GM19238 (cell line): ENCODE data around the gene MAGI3.
"Not testable (repeated sequence)": the region's sequence is repeated elsewhere in the genome, so short reads cannot be mapped to it uniquely, and the experiment has no call there.

ENCODE experiments used
- DNase-seq: peaks from one replicate; pipeline ENCODE4 v3.0.0; 2011; ENCODE audit warnings: low spot score; ENCODE audit not compliant: insufficient read length

The MAGI3 gene

DNA sequence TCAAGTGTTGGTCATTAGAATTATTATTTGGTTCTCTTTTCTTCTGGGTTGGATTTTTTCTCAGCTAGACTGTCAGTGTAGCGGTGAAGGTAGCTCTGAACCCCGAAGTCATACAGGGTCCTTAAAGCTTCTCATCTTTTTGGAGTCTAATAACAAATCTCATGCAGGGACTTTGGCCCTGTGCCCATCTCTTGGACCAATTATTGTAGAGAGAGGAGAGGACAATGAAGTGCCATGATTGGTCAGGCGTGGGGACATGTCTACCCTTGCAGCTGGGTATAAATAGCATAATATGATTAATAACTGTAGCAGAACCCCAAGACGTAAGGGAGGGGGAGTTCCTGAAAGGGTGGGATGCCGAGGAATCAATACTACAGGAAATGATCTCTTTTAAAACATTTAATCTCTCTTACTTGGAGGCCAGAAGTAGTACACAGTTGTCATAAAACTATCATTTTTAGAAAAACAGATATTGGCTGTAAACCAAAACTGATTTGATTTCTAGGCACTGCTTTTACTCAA is 8.8 kb downstream of the MAGI3 start:
- DNase-seq, result no peak

DNA sequence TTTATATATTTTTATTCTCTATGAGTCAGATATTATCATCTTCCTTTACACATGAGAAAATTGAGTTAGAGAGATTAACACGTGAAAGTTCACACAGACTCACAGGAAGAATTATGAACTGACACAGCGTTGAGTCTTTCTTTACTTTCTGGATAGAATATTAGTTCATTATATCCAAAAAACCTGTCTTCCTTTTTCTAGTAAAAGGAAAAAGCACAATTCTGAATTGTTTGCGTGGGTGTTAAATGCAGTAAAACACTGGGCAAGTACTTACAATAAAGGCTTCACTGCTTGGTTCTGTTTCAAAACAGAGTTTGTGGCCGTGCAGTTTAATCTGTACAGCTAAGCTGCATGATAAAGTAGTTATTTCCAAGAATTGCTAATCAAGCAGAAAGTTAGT is 10.8 kb downstream of the MAGI3 start:
- DNase-seq, result no peak

DNA sequence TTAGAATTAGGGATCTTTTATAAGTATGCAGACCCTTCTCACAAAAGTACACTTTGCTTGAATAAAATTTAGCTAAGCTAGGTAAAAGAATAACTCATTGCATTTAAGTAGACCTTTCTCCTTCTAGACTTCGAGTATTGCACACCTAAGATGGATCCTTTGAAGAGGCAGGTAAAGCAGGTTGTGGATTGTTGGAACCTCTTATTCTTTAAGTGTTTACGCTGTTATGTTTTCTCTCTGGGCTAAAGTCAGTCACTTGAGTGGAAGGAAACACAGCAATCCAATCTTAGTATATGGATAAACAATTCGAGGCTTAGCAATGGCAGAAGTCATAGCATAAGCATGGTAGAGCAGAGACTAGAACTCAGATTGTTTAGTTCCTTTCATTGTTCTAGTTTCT is 11.4 kb downstream of the MAGI3 start:
- DNase-seq, result no peak

DNA sequence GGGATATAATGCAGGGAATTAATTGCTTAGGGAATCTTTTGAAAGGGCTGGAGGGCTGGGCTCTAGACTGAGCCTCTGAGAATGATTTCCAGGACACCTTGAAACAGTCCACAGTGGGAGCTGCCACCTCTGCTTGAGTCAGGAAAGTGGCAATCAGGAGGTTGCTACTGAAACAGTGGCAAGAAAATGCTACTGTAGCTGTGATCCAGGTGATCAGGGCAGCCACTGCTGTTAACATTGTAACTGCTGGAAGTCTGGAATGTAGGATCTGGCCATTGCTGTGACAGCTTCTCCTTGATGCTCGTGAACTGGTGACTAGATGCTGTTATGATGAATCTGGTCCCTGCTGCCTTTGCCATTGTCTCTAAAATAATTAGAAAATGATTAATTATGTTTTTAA is 12.8 kb downstream of the MAGI3 start:
- DNase-seq, result no peak

DNA sequence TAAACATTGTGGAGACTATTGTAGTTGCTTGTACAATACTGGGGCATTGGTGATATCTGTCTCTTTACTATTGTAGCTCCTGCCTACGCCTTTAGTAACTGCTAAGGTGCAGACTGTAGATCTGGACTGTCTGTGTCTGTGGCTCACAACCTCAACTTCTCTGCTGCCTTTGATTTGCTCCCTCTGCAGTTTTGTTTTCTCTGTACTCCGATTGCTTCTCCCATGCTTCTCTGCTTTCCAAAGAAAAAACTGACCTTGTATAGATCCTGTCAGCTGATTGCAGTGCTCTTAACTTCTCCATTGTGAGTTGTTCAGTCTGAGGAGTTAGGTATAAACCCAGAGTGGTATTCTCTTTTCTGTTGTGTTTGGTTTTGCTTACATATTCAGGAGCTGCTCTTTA is 15.3 kb downstream of the MAGI3 start:
- no peak for DNase-seq

DNA sequence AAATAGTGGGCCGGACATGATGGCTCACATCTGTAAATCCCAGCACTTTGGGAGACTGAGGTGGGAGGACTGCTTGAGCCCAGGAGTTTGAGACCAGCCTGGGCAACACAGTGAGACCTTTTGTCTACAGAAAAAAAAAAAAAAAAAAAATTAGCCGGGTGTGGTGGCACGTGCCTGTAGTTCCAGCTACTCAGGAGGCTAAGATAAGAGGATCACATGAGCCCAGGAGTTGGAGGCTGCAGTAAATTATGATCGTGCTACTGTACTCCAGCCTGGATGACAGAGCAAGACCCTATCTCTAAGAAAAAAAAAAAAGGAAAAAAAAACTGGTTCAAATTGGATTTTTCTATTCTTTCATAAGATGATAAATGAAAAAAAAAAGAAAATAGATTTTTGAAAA is 15.8 kb downstream of the MAGI3 start:
- not testable (repeated sequence) for DNase-seq

DNA sequence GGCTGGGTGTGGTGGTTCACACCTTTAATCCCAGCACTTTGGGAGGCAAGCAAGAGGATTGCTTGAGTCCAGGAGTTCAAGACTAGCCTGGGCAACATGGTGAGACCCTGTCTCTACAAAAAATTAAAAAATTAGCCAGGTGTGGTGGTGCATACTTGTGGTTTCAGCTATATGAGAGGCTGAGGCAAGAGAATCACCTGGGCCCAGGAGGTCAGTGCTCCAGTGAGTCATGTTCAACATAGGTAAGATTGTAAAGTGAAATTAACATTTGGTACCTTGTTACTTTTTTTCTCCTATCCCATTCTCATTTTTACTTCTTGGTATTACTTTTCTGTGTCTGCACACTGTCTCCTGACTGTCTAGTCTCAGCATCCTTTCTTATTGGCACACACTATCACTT is 19.0 kb downstream of the MAGI3 start:
- DNase-seq, result no peak

DNA sequence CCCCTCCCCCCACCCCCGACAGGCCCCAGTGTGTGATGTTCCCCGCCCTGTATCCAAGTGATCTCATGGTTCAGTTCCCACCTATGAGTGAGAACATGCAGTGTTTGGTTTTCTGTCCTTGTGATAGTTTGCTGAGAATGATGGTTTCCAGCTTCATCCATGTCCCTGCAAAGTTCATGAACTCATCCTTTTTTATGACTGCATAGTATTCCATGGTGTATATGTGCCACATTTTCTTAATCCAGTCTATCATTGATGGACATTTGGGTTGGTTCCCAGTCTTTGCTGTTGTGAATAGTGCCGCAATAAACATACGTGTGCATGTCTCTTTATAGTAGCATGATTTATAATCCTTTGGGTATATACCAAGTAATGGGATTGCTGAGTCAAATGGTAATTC is 21.7 kb downstream of the MAGI3 start:
- not testable (repeated sequence) for DNase-seq

DNA sequence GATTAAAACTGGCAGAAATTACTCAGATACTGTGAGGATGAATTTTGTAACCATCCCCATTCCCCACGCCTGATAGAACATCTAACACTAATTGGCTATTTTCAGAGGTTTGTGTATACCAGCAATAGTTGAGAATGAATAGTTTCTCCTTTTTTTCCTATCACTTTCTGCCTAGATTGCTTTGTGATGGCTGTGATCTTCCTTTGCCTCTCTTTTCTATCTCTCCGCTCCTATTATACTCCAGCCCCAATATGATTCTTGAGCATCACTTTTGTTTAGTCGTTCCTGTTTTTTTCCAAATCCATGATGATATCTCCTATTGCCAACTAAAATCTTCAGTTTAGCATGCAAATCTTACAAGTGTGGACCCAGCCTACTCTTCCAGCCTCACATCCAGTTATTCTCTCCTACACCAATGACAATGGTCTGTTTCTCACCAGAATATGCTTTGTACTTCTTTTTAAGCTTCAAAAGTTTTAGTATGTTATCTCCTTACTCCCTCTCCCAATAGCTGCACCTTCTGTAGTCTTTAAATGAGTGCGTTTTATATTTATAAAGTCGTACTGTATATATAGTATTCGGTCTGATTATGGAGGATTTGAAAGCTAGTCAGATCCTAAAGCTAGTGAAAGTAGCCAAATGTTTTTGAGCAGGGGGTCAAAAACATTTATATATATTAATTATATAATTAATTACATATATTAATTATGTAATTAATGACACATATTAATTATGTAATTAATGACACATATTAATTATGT is 25.2 kb downstream of the MAGI3 start:
- DNase-seq, result no peak

DNA sequence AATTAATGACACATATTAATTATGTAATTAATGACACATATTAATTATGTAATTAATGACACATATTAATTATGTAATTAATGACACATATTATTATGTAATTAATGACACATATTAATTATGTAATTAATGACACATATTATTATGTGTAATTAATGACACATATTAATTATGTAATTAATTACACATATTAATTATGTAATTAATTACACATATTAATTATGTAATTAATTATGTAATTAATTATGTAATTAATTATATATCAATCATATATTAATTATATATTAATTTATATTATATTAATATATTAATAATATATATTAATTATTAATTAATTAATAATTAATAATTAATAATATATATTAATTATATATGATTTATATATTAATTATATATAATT is 25.8 kb downstream of the MAGI3 start:
- not testable (repeated sequence) for DNase-seq

DNA sequence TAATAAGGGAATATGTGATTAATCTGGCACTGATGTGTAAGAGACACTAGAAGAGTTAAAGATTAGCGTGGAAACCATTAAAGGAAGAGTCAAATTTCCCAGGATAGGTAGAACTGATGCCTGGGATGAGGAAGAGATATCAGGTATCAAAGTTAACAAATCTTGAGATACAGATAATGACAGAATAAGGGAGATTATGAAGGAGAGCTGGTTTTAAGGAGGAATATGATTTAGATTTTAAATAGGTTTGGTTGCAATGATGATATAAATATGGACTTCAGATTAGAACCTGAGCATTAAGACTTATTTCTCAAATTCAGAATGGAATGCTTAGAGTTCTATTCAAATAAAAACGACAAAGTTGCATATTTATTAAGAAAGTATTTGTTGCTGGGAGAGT is 26.2 kb downstream of the MAGI3 start:
- no peak for DNase-seq

DNA sequence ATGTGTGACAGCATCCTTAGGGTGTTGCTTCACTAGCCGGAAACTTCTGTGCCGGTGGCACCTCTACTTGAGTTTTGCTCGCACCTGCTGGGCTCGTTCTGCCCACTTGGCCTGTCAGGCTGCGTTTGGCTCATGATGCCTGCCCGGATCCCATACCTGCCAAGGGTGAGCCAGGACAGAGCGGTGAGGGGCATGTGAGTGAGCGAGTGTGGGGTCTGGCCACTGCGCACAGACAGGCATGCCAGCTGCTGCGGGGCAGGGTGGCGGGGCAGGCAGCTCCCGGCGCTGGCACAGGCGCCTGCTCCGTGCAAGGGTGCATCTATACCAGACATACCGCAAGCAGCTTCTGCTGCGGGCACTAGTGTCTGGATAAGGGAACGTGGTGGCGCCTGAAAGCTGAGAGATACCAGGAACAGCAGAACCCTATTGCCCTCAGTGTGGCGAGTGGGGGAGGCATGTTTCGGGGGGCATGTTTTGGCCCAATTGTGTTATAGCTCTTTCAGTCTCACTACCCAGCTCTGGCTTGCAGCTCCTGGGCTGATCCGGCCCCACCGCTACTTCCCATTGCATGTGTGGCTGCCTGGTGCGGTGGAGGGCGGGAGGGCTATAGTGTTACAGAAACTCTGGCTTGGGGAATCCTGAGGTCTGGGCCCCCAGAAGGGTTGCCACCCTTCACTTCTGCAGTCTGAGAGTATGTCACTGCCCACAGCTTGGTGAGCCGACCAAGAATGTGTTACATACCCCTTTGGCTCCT is 32.2 kb downstream of the MAGI3 start:
- DNase-seq, result no peak

DNA sequence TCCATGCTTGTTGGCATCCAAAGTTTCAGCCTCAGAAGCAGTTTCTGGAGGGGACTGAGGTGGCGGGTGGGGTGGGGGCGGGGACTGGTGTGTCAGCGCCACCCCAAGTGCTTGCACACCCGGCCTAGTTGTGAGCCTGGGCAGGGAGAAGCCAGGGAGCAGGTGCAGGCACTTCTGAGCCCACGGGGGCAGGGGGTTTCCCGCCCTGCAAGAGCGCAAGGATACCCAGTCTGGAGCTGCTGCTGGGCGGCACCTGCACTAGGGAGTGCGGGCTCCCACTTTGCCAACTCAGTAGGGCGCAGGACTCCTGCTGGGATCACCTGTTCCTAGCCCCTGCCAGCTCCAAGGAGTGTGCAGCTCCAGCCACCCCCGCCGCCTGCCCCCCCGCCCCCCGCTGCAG is 33.5 kb downstream of the MAGI3 start:
- DNase-seq, result no peak

DNA sequence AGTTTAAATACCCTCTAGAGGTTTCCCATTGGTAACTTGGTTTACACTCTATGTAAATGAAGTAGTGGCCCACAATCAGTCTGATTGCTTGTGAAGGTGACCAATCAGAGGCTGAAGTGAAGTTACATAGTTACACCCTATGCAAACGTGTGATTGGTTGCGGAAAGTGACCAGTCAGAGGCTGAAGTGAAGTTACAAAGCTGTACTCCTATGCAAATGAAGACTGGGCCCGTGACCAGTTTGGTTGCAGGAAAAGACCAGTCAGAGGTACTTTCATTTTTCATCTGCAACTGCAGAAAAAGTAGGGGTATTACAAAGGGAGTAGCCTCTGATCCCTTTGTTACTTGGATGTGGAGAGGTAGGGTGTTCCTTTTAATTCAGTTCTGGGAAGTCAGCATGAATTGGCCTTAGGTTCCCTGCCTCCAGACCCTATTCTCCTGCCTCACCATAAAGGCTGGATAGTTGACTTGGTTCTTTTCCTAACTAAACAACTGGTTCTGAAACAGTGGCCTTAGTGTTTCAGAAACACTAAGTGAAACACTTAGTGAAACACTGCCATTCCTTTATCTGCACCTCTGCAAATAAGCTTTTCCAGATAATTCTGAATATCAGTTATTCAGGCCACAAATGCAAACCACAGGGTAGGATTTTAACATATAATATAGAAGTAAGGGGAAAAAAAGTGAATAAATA is 39.3 kb downstream of the MAGI3 start:
- no peak for DNase-seq

DNA sequence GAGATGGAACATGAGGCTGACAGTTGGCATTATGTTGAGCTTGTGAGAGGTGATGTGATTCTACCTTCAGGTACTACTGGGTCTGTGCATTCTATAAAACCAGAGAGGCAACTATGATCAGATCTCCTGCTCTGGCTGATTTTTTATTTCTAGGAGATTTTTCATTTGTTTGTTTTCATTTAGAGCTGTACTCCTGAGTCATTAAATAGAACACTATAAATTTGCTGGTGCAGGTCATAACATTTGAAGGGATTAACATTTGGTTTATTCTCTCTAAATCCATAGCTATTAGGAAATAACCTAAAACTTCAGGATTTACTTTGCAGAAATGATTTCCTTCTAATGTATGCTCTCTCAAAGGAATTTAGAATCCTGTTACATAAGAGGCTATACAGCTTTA is 42.9 kb downstream of the MAGI3 start:
- DNase-seq, result no peak

DNA sequence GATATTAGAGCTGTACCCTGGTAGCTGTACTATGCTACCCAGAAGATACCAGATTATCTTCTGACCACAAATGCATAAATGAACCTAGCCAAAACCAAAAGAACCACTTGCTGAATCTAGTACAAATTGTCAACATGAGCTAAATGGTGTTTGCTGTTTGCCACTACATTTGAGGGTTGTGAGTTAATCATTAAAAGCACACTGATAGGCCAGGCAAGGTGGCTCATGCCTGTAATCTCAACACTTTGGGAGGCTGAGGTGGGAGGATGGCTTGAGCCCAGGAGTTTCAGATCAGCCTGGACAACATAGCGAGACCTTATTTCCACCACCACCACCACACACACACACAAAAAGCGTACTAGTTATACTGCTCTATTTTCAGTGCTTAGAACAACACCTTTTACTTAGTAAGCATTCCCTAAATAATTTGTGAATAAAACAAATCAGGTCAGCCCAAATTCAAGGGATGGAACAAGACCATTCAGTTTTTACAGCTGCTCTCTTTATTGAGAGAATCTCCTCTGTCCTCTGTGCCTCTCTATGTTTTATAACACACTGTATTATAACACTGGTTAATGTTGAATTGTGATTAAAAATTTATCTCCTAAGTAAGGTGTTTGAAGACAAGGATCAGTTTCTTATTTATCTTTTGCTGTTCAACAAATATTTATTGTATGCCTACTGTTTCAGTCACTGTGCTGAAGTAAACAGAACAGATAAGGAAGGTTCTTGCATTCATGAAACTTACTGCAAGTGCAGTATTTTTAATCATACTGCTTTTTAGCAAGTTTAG is 44.0 kb downstream of the MAGI3 start:
- no peak for DNase-seq

DNA sequence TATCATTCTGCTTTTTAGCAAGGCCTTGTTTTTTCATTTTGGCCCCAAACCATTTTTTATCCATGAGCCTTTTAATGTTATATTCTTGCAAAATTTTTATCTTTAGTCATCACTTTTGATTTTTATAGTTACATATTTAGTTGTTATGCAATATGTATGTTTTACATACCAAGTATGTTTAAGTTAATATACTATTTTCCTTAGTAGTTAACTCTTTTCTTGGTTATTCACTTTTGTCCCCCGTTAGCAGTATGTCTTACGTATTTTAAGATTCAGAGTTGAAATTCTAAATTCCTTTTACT is 44.5 kb downstream of the MAGI3 start:
- no peak for DNase-seq

DNA sequence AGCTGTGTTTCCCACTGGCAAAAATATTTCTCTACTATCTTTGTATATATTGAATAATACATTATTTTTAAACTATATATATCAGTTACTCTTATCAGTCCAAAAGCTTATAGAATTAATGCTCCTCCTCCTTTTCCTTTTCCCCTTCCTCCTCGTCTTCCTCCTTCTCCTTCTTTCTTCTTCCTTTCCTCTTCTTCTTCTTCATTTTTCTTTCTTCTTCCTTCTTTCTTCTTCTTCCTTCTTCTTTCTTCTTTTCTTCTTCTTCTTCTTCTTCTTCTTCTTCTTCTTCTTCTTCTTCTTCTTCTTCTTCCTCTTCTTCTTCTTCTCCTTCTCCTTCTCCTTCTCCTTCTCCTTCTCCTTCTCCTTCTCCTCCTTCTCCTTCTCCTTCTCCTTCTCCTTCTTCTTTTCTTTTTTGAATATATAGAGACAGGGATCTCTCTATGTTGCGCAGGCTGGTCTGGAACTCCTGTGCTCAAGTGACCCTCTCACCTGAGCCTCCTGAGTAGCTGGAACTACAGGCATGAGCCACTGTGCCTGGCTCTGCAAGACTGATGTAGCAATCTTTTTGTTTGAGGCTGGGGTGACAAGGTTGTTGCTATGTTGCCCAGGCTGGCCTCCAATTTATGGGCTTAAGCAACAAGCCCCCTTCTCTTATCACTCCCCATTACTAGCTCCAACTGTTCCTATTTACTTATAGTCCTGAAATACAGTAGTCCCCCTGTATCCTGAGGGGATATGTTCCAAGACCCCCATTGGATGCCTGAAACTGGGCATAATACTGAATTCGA is 47.4 kb downstream of the MAGI3 start:
- DNase-seq, result no peak

DNA sequence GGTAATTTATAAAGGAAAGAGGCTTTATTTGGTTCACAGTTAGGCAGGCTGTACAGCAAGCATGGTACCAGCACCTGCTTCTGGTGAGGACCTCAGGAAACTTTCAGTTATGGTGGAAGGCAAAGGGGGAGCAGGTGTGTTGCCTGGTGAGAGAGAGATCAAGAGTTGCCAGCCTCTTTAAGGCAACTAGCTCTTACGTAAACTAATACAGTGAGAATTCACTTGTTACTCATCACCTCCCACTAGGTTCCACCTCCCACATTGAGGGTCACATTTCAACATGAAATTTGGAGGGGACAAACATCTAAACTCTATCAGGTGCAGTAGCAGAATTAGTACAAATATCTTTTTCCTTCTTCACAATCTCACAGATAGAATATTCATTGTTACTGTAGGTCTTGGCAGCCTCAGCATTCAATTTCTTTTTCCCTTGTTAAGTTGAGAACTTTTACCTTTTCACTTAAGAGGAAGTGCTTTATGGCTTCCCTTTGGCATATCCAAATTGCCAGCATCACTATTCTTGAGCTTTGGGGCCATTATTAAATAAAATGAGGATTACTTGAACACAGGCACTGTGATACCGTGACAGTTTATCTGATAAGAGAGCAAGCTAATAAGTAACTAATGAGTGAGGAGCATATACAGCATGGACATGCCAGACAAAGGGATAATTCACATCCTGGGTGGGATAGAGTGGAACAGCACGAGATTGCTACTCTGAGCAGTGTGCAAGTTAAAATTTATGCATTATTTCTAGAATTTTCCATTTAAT is 48.4 kb downstream of the MAGI3 start:
- no peak for DNase-seq

DNA sequence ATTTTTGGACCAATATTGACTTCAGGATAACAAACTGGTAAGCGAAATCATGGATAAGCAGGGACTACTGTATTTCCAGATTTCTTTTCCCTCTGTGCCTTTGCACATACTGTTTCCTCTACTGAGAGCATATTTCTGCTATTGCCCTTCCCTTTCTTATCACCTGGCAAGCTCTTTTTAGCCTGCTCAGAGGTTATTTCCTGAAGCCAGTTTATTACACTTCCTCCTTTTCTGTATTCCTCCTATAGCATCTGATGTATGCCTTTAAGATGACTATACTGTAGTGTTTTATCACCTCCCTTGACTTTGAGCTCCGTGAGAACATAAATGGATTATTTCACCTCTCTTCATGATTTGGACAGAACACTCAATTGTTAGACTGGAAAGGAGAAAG is 49.0 kb downstream of the MAGI3 start:
- no peak for DNase-seq
